ENCODE measurements around the gene APOO. TPM values are rescaled to one million over a fixed set of nuclear protein-coding genes. Genes with fewer than 3 reads are reported as not detected.

APOO gene
- total RNA-seq, 3 donors from 2014 or later, result 19.2 to 38.7 (median 36.6) TPM

GRCh38 chrX:23805389-23805788, 102.3 kb downstream of the APOO start:
- intact Hi-C loops (cut with DNase I, micrococcal nuclease), result no loop called here
- Histone ChIP-seq H3K4me3 (no peak overlapping the region), H3K36me3 (ENCODE audit: low read depth) (no peaks in the 10 kb centered on the region), H3K9me3 (no peaks in the 10 kb centered on the region), H3K4me1 (ENCODE audit: low read depth) (peaks cover 4% of the 10 kb centered on the region)
- TF ChIP-seq CTCF (IDR thresholded peaks at IDR 0.05), result no peak
- DNase-seq (no peak), ATAC-seq (no peak)

GRCh38 chrX:23804578-23804977, 103.2 kb downstream of the APOO start:
- DNase-seq, result no peak
- no peaks in the 10 kb centered on the region for H3K9me3 ChIP-seq
- no peaks in the 10 kb centered on the region for H3K36me3 ChIP-seq (ENCODE audit: low read depth)
- H3K4me3 ChIP-seq, result no peak overlapping the region
- intact Hi-C loops (cut with DNase I, micrococcal nuclease), result no loop called here
- no peak for ATAC-seq
- no peak for TF ChIP-seq CTCF (IDR thresholded peaks at IDR 0.05)
- H3K4me1 ChIP-seq (ENCODE audit: low read depth), result peaks cover 4% of the 10 kb centered on the region

- peak; percentile 72 for ATAC-seq
- Histone ChIP-seq H3K36me3 (ENCODE audit: low read depth) (no peaks in the 10 kb centered on the region), H3K4me3 (no peak overlapping the region), H3K9me3 (no peaks in the 10 kb centered on the region), H3K4me1 (ENCODE audit: low read depth) (peaks cover 4% of the 10 kb centered on the region)
- intact Hi-C loops (cut with DNase I, micrococcal nuclease), result no loop called here
- peak in 1 of 3 donors; percentile 37 for DNase-seq
- no peak for TF ChIP-seq CTCF (IDR thresholded peaks at IDR 0.05)
These were observed 103.8 kb downstream of the APOO start for GRCh38 chrX:23803931-23804381.

- peak; percentile 38 for ATAC-seq
- peaks cover 4% of the 10 kb centered on the region for H3K4me1 ChIP-seq (ENCODE audit: low read depth)
- TF ChIP-seq CTCF (IDR thresholded peaks at IDR 0.05), result no peak
- H3K9me3 ChIP-seq, result no peaks in the 10 kb centered on the region
- H3K4me3 ChIP-seq, result no peak overlapping the region
- no peak for DNase-seq
- no peaks in the 10 kb centered on the region for H3K36me3 ChIP-seq (ENCODE audit: low read depth)
- intact Hi-C loops (cut with DNase I, micrococcal nuclease), result no loop called here
These were observed 105.3 kb downstream of the APOO start for GRCh38 chrX:23802431-23802830.

GRCh38 chrX:23799469-23800065, 108.2 kb downstream of the APOO start:
- ATAC-seq (peak; percentile 18), DNase-seq (no peak)
- Histone ChIP-seq H3K4me1 (ENCODE audit: low read depth) (peaks cover 6% of the 10 kb centered on the region), H3K4me3 (no peak overlapping the region), H3K9me3 (no peaks in the 10 kb centered on the region), H3K36me3 (ENCODE audit: low read depth) (no peaks in the 10 kb centered on the region)
- no peak for TF ChIP-seq CTCF (IDR thresholded peaks at IDR 0.05)
- intact Hi-C loops (cut with DNase I, micrococcal nuclease), result no loop called here

Data from mucosa of descending colon (tissue), 3 donors.